Esophagus squamous epithelium (tissue), 5 donors: ENCODE measurements around the gene NR2F1-AS1. TPM values are rescaled to one million over a fixed set of nuclear protein-coding genes. Genes with fewer than 3 reads are reported as not detected.

Experiments
- DNase-seq: peaks from one replicate; lab custom pipeline; 2025; lab: John Stamatoyannopoulos, UW
- H3K27ac ChIP-seq, 4 donors: fragments of 200-600 bp; sonication (generic); one replicate each; pipeline ENCODE4 v1.5.1; 2016 to 2019; ENCODE audit warnings: mild to moderate bottlenecking in 1 of 4
- H3K27me3 ChIP-seq, 4 donors: fragments of 200-600 bp; sonication (generic); 1 replicate in 3 of 4; 2 replicates in 1 of 4; pipeline versions ENCODE4 v1.5.1 to v1.6.0; 2017 to 2021; ENCODE audit warnings: antibody characterized with exemption in 1 of 4
- H3K36me3 ChIP-seq, 3 donors: fragments of 200-600 bp; sonication (generic); one replicate each; pipeline ENCODE4 v1.5.1; 2016 to 2019
- H3K4me1 ChIP-seq, 3 donors: fragments of 200-600 bp; sonication (generic); one replicate each; pipeline ENCODE4 v1.5.1; 2017 to 2019
- H3K4me3 ChIP-seq, 4 donors: fragments of 200-600 bp; sonication (generic); 1 replicate in 3 of 4; 2 replicates in 1 of 4; pipeline ENCODE4 v1.5.1; 2016 to 2019; ENCODE audit warnings: mild to moderate bottlenecking in 2 of 4, moderate library complexity in 1 of 4
- H3K9me3 ChIP-seq, 3 donors: fragments of 200-600 bp; sonication (generic); one replicate each; pipeline ENCODE4 v1.5.1; 2016 to 2019
- POLR2A ChIP-seq, 4 donors: fragments of 450-650 bp; IDR thresholded peaks; one replicate each; pipeline ENCODE4 v1.6.1; 2017; ENCODE audit warnings: antibody characterized with exemption in 4 of 4, mild to moderate bottlenecking in 4 of 4, moderate library complexity in 3 of 4
- WGBS, 2 donors: methylation state at CpG; one replicate each; pipeline ENCODE4 v1.1.5; 2018; 5-methylcytosine and 5-hydroxymethylcytosine counted together
- intact Hi-C: fragments of 100-400 bp; cut with DNase I; formaldehyde crosslinking; loops from one replicate; pipeline ENCODE4 v1.15.0; 2022
- total RNA-seq, 4 donors: library from RNA; depleted of rRNA; stranded (reverse); fragments of >200 nt; gene quantifications; one replicate each; pipeline ENCODE4 v1.1.0, GENCODE V29; 2016
- TF ChIP-seq, protein P1 (sequence below), 6 experiments: fragments of 450-650 bp in 4 of 6; fragments of 200-600 bp in 2 of 6; sonication (generic) in 2 of 6; IDR thresholded peaks; one replicate each; pipeline ENCODE4 v1.5.1; 2016 to 2019; ENCODE audit warnings: antibody characterized with exemption in 6 of 6, mild to moderate bottlenecking in 4 of 6, moderate library complexity in 4 of 6
- donor health status: DM: yes; HTN: yes; CAD: no.

NR2F1-AS1 gene
- total RNA-seq, 4 donors from 2014 or later, result 0.49 to 11.3 (median 1.5) TPM

DNA sequence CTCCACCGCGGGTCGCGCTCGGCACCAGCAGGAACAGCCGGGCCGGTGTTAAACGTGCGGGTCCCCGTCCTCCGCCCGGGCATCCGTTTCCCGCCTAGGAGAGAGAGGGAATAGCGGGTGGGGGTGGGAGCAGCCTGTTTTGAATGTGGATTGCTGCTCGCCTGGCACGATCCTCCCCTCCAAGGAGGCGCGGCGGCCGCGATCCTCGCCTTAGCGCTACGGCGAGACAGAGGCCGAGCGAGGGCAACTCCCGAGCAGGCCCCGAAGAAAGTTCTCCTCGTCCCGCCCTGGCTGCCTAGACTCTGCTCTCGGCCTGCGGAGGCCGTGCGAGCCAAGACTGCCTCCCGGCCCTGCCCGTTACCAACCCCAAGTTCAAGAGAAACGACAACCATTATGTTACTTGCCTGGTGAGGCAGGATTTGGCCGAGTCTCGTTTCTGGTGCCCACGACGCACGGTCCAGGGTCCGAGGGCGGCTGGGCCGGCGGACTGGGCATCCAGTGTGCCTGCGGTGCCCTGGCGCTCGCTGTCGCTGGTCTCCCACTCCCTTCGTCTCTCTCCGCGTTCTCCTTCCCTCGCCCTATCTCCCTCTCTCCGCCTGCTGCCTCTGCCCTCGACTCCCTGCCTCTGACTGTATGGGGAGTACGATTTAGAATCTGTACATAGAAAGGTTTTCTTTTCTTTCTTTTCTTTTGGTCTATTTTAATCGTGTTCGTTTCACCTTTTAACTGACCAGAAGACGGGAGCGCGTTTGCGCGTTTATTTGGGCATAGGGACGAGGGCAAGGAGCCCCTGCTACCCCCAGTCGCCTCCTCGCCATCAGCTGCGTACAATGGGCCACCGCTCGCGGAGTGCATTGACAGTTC, 724 bp downstream of the NR2F1-AS1 start:
- TF ChIP-seq, protein P1, sequence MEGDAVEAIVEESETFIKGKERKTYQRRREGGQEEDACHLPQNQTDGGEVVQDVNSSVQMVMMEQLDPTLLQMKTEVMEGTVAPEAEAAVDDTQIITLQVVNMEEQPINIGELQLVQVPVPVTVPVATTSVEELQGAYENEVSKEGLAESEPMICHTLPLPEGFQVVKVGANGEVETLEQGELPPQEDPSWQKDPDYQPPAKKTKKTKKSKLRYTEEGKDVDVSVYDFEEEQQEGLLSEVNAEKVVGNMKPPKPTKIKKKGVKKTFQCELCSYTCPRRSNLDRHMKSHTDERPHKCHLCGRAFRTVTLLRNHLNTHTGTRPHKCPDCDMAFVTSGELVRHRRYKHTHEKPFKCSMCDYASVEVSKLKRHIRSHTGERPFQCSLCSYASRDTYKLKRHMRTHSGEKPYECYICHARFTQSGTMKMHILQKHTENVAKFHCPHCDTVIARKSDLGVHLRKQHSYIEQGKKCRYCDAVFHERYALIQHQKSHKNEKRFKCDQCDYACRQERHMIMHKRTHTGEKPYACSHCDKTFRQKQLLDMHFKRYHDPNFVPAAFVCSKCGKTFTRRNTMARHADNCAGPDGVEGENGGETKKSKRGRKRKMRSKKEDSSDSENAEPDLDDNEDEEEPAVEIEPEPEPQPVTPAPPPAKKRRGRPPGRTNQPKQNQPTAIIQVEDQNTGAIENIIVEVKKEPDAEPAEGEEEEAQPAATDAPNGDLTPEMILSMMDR (IDR thresholded peaks at IDR 0.05), result no peak
- TF ChIP-seq POLR2A (IDR thresholded peaks at IDR 0.05), result no peak
- intact Hi-C loops, result loop anchor here (10.0 kb wide), 1 partner anchor 225 kb away; no protein-coding TSS in a partner anchor
- no peaks in the 10 kb centered on the region for H3K9me3 ChIP-seq
- peaks cover 14 to 71% (median 18%) of the 10 kb centered on the region in 3 donors for H3K4me1 ChIP-seq
- no peaks in the 10 kb centered on the region for H3K36me3 ChIP-seq
- H3K27ac ChIP-seq, result peak overlapping the region; percentile 64 to 93 (median 89)
- WGBS, 2 donors, result 1 to 4% methylated on average over 43 to 55 of the region's 73 CpGs
- peaks cover 0 to 95% (median 7%) of the 10 kb centered on the region in 4 donors for H3K27me3 ChIP-seq
- no peak for DNase-seq
- H3K4me3 ChIP-seq, result peak overlapping the region; percentile 51 to 76 (median 61)

DNA sequence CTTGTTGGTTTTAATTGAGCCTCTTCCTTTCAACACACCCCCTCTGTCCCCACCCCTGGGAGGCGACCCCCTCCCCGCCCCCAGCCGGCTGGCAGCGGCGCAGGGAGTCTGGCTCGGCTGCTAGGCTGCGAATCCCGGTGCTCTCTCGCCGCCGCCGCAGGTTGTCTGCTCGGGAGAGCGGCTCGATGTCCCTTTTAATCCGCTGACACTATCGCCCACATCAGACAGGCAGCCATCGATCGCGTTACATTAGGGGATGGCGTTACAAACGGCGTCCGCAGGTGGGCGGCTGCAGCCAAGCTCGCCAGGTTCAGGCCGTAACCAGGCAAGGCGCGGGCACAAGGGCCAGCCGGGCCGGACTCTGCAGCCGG, 1.3 kb downstream of the NR2F1-AS1 start:
- intact Hi-C loops, result loop anchor here (10.0 kb wide), 1 partner anchor 225 kb away; no protein-coding TSS in a partner anchor
- H3K4me3 ChIP-seq, result peak overlapping the region; percentile 51 to 76 (median 61)
- peak overlapping the region; percentile 64 to 93 (median 89) for H3K27ac ChIP-seq
- DNase-seq, result no peak
- H3K36me3 ChIP-seq, result no peaks in the 10 kb centered on the region
- TF ChIP-seq POLR2A (IDR thresholded peaks at IDR 0.05), result no peak
- TF ChIP-seq, protein P1 (IDR thresholded peaks at IDR 0.05), result no peak
- no peaks in the 10 kb centered on the region for H3K9me3 ChIP-seq
- H3K4me1 ChIP-seq, result peaks cover 14 to 75% (median 18%) of the 10 kb centered on the region in 3 donors
- peaks cover 0 to 95% (median 7%) of the 10 kb centered on the region in 4 donors for H3K27me3 ChIP-seq
- 0% methylated on average over 2 to 14 of the region's 32 CpGs for WGBS, 2 donors

DNA sequence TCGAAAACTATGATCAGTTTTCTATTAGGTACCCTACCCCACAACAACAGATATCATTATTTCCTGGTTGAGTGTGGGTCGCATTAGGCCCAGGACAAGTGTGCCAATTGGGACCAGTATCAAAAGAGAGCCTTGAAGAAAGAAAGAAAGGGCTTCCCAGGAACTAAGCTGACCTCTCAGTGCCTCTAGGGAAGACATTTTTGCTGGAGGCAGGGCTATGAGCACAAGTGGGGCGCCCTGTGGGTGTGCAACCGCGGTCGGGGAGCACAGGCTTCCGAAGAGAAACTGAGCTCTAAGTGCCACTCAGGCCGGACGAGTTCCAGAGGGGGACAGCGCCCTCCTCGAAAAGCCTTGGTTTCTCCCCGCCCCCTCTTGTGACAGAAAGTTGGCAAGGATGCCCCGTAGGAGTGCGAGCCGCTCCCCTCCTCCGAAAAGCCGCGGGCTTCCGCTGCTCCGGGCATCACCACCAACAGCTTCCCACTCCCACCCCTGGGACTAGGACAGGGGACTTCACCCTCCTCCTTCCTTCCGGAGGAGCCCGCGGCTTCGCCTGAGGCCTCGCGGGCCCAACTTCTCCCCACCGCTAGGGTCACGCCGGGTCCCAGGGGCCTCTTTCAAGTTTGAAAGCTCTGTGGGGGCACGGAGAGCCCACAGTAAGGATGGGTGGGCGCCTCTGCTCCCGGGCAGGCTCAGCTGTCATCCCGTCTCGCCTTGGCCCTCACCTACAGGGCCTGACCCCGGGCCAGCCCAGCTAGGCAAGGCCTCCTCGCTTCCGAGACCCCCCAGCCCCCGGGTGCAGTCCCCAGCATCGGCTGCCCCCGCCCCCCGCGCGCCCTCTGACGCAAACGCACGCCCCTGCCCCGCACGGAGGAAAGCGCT, 2.0 kb downstream of the NR2F1-AS1 start:
- Histone ChIP-seq H3K27ac (peak overlapping the region; percentile 64 to 93 (median 89)), H3K36me3 (no peaks in the 10 kb centered on the region), H3K9me3 (no peaks in the 10 kb centered on the region), H3K27me3 (peaks cover 0 to 95% (median 7%) of the 10 kb centered on the region in 4 donors), H3K4me1 (peaks cover 14 to 79% (median 20%) of the 10 kb centered on the region in 3 donors), H3K4me3 (peak overlapping the region; percentile 51 to 76 (median 61))
- DNase-seq, result no peak
- intact Hi-C loops, result no loop called here
- TF ChIP-seq POLR2A (IDR thresholded peaks at IDR 0.05), result peak in 1 of 4 donors; percentile 30
- TF ChIP-seq, protein P1 (IDR thresholded peaks at IDR 0.05), result no peak
- WGBS, 2 donors, result 30 to 63% methylated on average over 2 to 16 of the region's 49 CpGs

DNA sequence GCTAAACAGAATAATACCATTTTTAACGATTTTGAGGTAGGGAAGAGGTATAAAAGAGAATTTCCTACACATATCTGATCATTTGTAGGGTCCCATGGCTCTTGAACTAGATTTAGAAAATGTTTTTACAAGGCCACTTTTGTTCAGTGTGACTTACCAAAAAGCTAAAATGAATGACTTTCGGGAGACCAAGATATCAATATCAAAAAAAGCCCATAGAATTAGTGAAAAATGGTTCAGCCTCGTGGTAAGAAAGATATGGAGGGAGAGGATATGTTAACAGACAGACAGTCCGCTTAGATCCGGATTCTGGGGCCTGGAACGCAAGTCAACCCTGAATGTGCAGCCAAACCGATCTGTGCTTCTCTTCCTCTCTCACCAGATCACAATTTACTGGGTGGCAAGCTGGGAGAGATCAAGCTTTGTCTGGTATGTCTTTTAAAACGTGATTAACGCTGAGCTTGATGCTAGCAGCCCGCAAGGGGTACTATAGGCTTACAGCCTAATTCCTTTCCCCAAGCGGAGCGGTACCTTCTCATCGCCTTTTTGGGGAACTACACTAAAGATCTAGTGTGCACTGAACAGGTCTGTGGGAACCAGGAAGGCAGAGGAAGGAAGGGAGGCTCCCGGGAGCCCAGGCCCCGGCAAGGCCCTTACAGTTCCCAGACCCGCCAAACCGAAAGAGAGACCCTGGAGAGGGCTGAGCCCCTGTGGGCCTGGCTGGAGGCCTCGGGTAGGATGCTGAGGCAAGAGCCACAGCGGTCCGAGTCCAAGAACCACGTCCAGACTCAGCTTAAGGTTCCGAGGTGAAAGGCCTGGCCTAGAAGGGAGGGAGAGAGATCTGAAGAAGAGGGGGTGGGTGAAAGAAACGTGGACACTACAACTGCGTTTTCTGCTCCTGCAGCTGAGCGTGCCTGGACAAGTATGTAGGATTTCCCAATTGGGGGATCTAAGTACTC, 2.9 kb downstream of the NR2F1-AS1 start:
- no peak for DNase-seq
- H3K27me3 ChIP-seq, result peaks cover 0 to 95% (median 8%) of the 10 kb centered on the region in 4 donors
- peak overlapping the region in 3 of 4 donors; percentile 51 to 76 (median 62) for H3K4me3 ChIP-seq
- WGBS, 2 donors, result 55 to 58% methylated on average over 18 to 20 of the region's 25 CpGs
- H3K36me3 ChIP-seq, result no peaks in the 10 kb centered on the region
- peaks cover 9 to 81% (median 16%) of the 10 kb centered on the region in 3 donors for H3K4me1 ChIP-seq
- intact Hi-C loops, result no loop called here
- H3K9me3 ChIP-seq, result no peaks in the 10 kb centered on the region
- peak overlapping the region; percentile 64 to 93 (median 89) for H3K27ac ChIP-seq
- TF ChIP-seq, protein P1 (IDR thresholded peaks at IDR 0.05), result no peak
- TF ChIP-seq POLR2A (IDR thresholded peaks at IDR 0.05), result no peak
